ENCODE results near the gene MDM1.

- TF ChIP-seq EZH2 (IDR thresholded peaks at IDR 0.05; ENCODE audit: borderline replicate concordance), result no peak
- TF ChIP-seq CTCF (IDR thresholded peaks at IDR 0.05; ENCODE audit: poor library complexity), result no peak
- TF ChIP-seq EZH2phosphoT487 (IDR thresholded peaks at IDR 0.05; ENCODE audit: low read depth, severe bottlenecking, unreplicated experiment), result no peak
These were observed 70.3 kb downstream of the MDM1 start for GRCh38 chr12:68261896-68262295.

Measured in hepatocyte (in vitro differentiated cells).